ENCODE measurements around the gene ZER1. TPM values are rescaled to one million over a fixed set of nuclear protein-coding genes. Genes with fewer than 3 reads are reported as not detected.

Gene ZER1
- total and polyA plus RNA-seq, 2 of the 8 experiments (the other 6 are each of a cell fraction or from before 2014, with no cell fraction given) = 20.5 to 26.6 TPM

GRCh38 chr9:128694344-128694743, 77.4 kb downstream of the ZER1 start:
- H4K91ac ChIP-seq (replicated peaks; ENCODE audit: insufficient read length, low read length) = no peak overlapping the region
- H3K18ac ChIP-seq (ENCODE audit: extremely low read depth, low read length) = no peak overlapping the region
- no peak overlapping the region for H2BK5ac ChIP-seq (ENCODE audit: low read depth, low read length)
- no peak overlapping the region for H3K4me2 ChIP-seq (ENCODE audit: insufficient read depth in 1 of 2, low read depth in 2 of 2, low read length in 2 of 2)
- H2BK120ac ChIP-seq (replicated peaks; ENCODE audit: low read depth, low read length) = no peak overlapping the region
- TF ChIP-seq SIRT6 (IDR thresholded peaks at IDR 0.05; ENCODE audit: low read length) (no peak), POLR2A (IDR thresholded peaks at IDR 0.05; ENCODE audit: control extremely low read depth in 1 of 2, low read depth in 2 of 2, low read length in 2 of 2) (no peak), RNF2 (IDR thresholded peaks at IDR 0.05; ENCODE audit: borderline replicate concordance, low read depth, low read length, missing control alignments, poor library complexity, severe bottlenecking) (no peak), CHD2 (IDR thresholded peaks at IDR 0.05; ENCODE audit: low read length) (no peak), EZH2 (IDR thresholded peaks at IDR 0.05; ENCODE audit: low read depth, low read length, severe bottlenecking) (no peak), SIX5 (IDR thresholded peaks at IDR 0.05; ENCODE audit: low read depth, low read length) (no peak), TAF7 (optimal IDR thresholded peaks at IDR 0.05; ENCODE audit: borderline replicate concordance, low read depth, low read length) (no peak), SP2 (IDR thresholded peaks at IDR 0.05; ENCODE audit: low read length) (no peak), POU5F1 (IDR thresholded peaks at IDR 0.05; ENCODE audit: low read depth, low read length) (no peak), BRCA1 (IDR thresholded peaks at IDR 0.05; ENCODE audit: low read depth, low read length) (no peak), TBP (IDR thresholded peaks at IDR 0.05; ENCODE audit: low read depth, low read length) (no peak), CEBPB (IDR thresholded peaks at IDR 0.05; ENCODE audit: low read depth, low read length) (no peak)
- POLR2A ChIA-PET (ENCODE audit: partially characterized antibody) = interaction anchor here (2.1 to 46.1 kb wide), 4 partner anchors 1 to 55 kb away, joined by 6 to 1197 read pairs (median 755); partner anchors contain the start of genes DYNC2I2, PKN3, SET and ZDHHC12
- H3K9ac ChIP-seq (replicated peaks in 1 of 4; ENCODE audit: extremely low read depth in 1 of 4, low read depth in 3 of 4, low read length in 3 of 4) = no peak overlapping the region
- H3K79me1 ChIP-seq (ENCODE audit: low read depth, low read length) = no peaks in the 10 kb centered on the region
- peaks cover 15 to 33% of the 10 kb centered on the region in 2 experiments for H3K79me2 ChIP-seq (ENCODE audit: control insufficient read depth in 1 of 2, insufficient read depth in 2 of 2, low read length in 2 of 2)
- no peak overlapping the region for H2BK12ac ChIP-seq (ENCODE audit: low read depth, low read length)
- WGBS, 2 experiments (ENCODE audit: extremely low coverage in 1 of 2, insufficient coverage in 1 of 2, insufficient read length in 1 of 2, insufficient replicate concordance in 2 of 2, low coverage in 1 of 2, low lambda C conversion rate in 2 of 2, missing lambda C conversion rate in 1 of 2) = 94% methylated on average over 6 of the region's 6 CpGs; no CpG with 5 or more reads in 1 of the 2 experiments
- H4K8ac ChIP-seq (ENCODE audit: extremely low read depth, insufficient read depth, low read length) = no peak overlapping the region
- H2BK20ac ChIP-seq (ENCODE audit: low read length) = no peak overlapping the region
- H3K4me3 ChIP-seq (ENCODE audit: extremely low read depth in 1 of 4, insufficient read depth in 2 of 4, low read depth in 3 of 4, low read length in 4 of 4) = no peak overlapping the region
- DNase-seq (ENCODE audit: low read depth in 1 of 2, low spot score in 2 of 2) (no peak), FAIRE-seq (no peak)
- peaks cover 16 to 23% of the 10 kb centered on the region in 2 experiments for H4K20me1 ChIP-seq (replicated peaks in 1 of 2; ENCODE audit: control insufficient read depth in 1 of 2, insufficient read depth in 2 of 2, low read length in 2 of 2)
- H3K56ac ChIP-seq (replicated peaks; ENCODE audit: insufficient read length, low read depth, low read length) = no peak overlapping the region
- no peak overlapping the region for H4K5ac ChIP-seq (ENCODE audit: insufficient read length, low read depth, low read length)
- no peak overlapping the region for H2BK15ac ChIP-seq (ENCODE audit: low read length)
- H2AFZ ChIP-seq (ENCODE audit: low read length) = no peak overlapping the region
- no peak overlapping the region for H2AK5ac ChIP-seq (ENCODE audit: low read depth, low read length)
- no peak overlapping the region for H3K14ac ChIP-seq (ENCODE audit: insufficient read length)
- peaks cover 0 to 3% (median 0%) of the 10 kb centered on the region in 4 experiments; a peak in 1 of 7 replicates for H3K4me1 ChIP-seq (replicated peaks in 1 of 4; ENCODE audit: control insufficient read depth in 3 of 4, insufficient read depth in 4 of 4, low read length in 3 of 4)
- no peak overlapping the region for H3K23ac ChIP-seq (ENCODE audit: insufficient read length)
- CTCF ChIA-PET (ENCODE audit: partially characterized antibody) = interaction anchor here (1.3 kb wide), 1 partner anchor 39 kb away, joined by 3 read pairs; no protein-coding TSS in a partner anchor
- H3K23me2 ChIP-seq (ENCODE audit: low read depth, low read length) = peaks cover 5% of the 10 kb centered on the region; the same call in 1 of the 2 replicates
- peaks cover 0 to 1% (median 0%) of the 10 kb centered on the region in 4 experiments; a peak in 1 of 7 replicates for H3K27me3 ChIP-seq (replicated peaks in 1 of 4; ENCODE audit: control insufficient read depth in 3 of 4, extremely low read depth in 1 of 4, insufficient read depth in 3 of 4, low read length in 3 of 4)
- H3K36me3 ChIP-seq (ENCODE audit: control insufficient read depth in 2 of 4, insufficient read depth in 4 of 4, low read length in 3 of 4) = peaks cover 28 to 61% (median 48%) of the 10 kb centered on the region in 4 experiments
- no peak overlapping the region for H3K27ac ChIP-seq (ENCODE audit: low read depth, low read length)
- no peak overlapping the region for H3K4ac ChIP-seq (replicated peaks; ENCODE audit: insufficient read length, low read depth, low read length)
- H3K9me3 ChIP-seq (ENCODE audit: insufficient read depth in 2 of 2, low read depth in 1 of 2, low read length in 1 of 2) = no peaks in the 10 kb centered on the region
